SK-N-MC (cell line): ENCODE measurements around the gene ZBTB25.

Source experiments
- DNase-seq: peaks from one replicate; pipeline ENCODE4 v3.0.0-alpha.2; 2011; ENCODE audit warnings: low read depth, low spot score
- H3K27ac ChIP-seq: fragments of 200-600 bp; sonication (generic); 2 replicates; pipeline ENCODE4 v1.5.1; 2016; ENCODE audit warnings: mixed run types
- H3K36me3 ChIP-seq: fragments of 200-600 bp; sonication (generic); 2 replicates; pipeline ENCODE4 v1.6.1; 2017; ENCODE audit warnings: antibody characterized with exemption, low read length, mixed read lengths; ENCODE audit not compliant: insufficient read depth
- H3K4me3 ChIP-seq: fragments of 200-600 bp; sonication (generic); 2 replicates; pipeline ENCODE4 v1.5.1; 2016
- H3K9ac ChIP-seq: fragments of 200-600 bp; sonication (generic); 2 replicates; pipeline ENCODE4 v1.8.0; 2017; ENCODE audit warnings: mixed run types, mixed read lengths; ENCODE audit not compliant: insufficient read length
- H3K9me3 ChIP-seq: fragments of 200-600 bp; sonication (generic); 2 replicates; pipeline ENCODE4 v1.6.1; 2017; ENCODE audit warnings: low read depth, mild to moderate bottlenecking, antibody characterized with exemption, low read length, moderate library complexity, mixed read lengths
- EZH2 ChIP-seq: fragments of 200-600 bp; sonication (generic); IDR thresholded peaks from one replicate; pipeline ENCODE4 v1.6.1; 2017; ENCODE audit warnings: antibody characterized with exemption
- FOXP2 ChIP-seq: optimal IDR thresholded peaks from 2 replicates; pipeline ENCODE3; 2011; ENCODE audit warnings: mild to moderate bottlenecking, moderate library complexity; ENCODE audit not compliant: insufficient read depth; ENCODE audit errors: extremely low read length, control extremely low read depth
- POLR2AphosphoS5 ChIP-seq: IDR thresholded peaks from 2 replicates; pipeline ENCODE4 v1.6.1; 2012; ENCODE audit warnings: mild to moderate bottlenecking, low read depth, low read length, borderline replicate concordance

Gene ZBTB25

DNA sequence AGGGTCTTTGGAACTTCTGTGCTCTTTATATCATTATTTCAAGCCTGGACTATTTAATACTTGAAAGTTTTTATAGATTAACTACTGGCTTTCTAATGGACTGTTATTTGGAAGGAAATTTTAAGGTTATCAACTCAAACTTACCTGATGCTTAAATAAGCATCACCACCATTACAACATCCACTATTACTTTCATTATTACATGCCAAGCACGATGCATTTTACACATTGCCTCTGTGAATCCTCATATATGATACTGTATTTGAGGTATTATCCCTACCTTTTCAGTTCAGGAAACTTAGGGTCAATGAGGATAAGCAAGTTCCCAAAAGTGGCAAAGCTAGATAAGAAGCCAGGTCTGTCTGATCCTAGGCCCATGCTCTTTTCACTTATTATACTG, 13.3 kb upstream of the ZBTB25 start:
- Histone ChIP-seq H3K9ac (no peak overlapping the region), H3K36me3 (peaks cover 5% of the 10 kb centered on the region), H3K27ac (no peak overlapping the region), H3K4me3 (no peak overlapping the region), H3K9me3 (no peaks in the 10 kb centered on the region)
- TF ChIP-seq FOXP2, result no peak
- TF ChIP-seq EZH2, result no peak
- no peak for TF ChIP-seq POLR2AphosphoS5
- DNase-seq, result no peak

DNA sequence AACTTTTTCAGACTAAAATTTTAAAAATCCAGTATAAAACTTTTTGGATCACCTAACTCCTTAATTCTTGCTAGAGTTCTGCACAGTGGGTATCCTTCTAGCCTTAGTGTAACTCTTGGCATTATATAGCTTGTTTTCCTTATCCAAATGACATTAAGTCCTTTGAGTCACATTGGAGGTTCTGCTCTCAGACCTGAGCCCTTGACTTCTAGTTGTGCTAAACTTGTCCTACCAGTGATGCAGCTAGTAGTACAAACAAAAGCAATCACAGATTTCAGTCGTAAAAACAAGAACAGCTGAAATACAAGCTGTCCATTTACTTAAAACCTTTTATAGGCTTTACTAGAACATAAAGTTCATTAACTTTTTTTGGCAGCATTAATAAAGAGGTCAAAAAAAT, 11.4 kb upstream of the ZBTB25 start:
- TF ChIP-seq POLR2AphosphoS5, result no peak
- TF ChIP-seq EZH2, result no peak
- TF ChIP-seq FOXP2, result no peak
- no peak for DNase-seq
- H3K9me3 ChIP-seq, result no peaks in the 10 kb centered on the region
- H3K4me3 ChIP-seq, result no peak overlapping the region
- no peak overlapping the region for H3K27ac ChIP-seq
- H3K36me3 ChIP-seq, result no peaks in the 10 kb centered on the region
- no peak overlapping the region for H3K9ac ChIP-seq

DNA sequence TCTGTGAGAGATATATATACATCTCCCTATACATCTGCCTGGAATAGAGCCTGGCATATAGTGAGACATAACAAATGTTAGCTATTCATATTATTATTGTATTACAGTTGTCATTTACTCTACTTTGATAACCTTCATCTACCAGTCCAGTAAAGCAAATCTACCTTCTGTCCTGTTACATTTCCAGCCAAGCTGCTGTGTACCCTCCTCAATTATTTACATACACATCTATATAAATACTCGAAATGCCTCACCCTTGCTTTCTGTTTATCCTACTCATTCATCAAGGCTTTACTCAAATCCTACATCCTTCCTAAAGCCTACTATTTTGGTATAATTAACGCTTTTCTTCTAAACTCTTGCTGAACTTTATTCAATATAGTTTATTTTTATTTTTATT, 9.6 kb upstream of the ZBTB25 start:
- no peak for DNase-seq
- H3K36me3 ChIP-seq, result no peaks in the 10 kb centered on the region
- H3K9me3 ChIP-seq, result no peaks in the 10 kb centered on the region
- no peak overlapping the region for H3K4me3 ChIP-seq
- no peak overlapping the region for H3K9ac ChIP-seq
- H3K27ac ChIP-seq, result no peak overlapping the region
- TF ChIP-seq EZH2 (no peak), POLR2AphosphoS5 (no peak), FOXP2 (no peak)

DNA sequence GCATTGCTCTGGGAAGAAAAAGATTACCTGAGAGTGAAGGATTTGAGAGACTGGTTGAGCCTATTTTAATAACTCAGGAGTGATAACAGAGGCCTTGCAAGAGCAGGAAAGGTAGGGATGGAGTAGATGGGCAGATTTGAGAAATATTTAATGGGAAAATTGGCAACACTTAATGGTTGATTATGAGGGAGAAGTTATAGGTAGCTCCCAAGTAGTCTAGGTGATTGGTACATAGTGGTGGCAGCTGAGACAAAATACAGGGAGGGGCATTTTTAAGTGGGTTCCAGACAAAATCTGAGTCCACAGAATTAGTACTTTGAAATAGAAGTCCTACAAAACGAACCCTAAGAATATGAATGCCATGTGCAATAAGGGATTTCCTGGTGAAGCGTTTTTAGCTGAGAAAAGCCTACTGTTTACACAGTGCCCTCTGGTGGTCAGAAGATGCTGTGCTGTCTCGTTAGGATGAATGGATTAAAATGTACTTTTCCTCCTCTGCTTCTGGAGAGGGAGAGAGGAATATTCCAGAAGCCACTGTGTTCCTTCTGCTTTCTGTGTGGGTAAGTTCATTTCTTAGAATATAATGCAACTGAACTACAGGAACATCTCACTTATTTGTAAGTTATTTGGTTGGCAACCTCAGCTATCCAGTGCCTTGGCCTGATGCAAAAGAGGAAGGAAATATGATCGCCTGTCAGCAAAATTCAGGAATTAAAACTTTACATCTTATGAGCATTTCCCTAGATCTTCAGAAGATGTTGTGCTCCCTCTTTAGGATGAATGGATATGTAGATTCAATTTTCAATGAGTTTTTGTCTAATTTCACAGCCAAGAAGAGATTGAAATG, 7.4 kb upstream of the ZBTB25 start:
- H3K9ac ChIP-seq, result peak overlapping the region; percentile 39
- DNase-seq, result peak; percentile 68
- no peaks in the 10 kb centered on the region for H3K9me3 ChIP-seq
- no peak for TF ChIP-seq POLR2AphosphoS5
- no peak for TF ChIP-seq FOXP2
- TF ChIP-seq EZH2, result no peak
- no peaks in the 10 kb centered on the region for H3K36me3 ChIP-seq
- H3K4me3 ChIP-seq, result peak overlapping the region; percentile 64
- peak overlapping the region; percentile 81 for H3K27ac ChIP-seq

DNA sequence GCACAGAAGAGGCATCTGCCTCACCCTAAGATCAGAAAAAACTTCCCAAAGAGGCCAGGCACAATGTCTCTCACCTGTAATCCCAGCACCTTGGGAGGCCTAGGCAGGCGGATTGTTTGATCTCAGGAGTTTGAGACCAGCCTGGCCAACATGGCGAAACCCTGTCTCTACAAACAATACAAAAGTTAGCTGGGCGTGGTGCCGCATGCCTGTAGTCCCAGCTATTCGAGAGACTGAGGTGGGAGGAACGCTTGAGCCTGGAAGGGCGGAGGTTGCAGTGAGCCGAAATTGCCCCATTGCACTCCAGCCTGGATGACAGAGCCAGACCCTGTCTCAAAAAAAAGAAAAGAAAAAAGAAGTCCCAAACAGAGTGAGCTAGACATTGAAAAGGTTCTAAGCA, 5.4 kb upstream of the ZBTB25 start:
- Histone ChIP-seq H3K9ac (no peak overlapping the region), H3K36me3 (no peaks in the 10 kb centered on the region), H3K27ac (no peak overlapping the region), H3K9me3 (no peaks in the 10 kb centered on the region), H3K4me3 (no peak overlapping the region)
- no peak for DNase-seq
- TF ChIP-seq EZH2 (no peak), POLR2AphosphoS5 (no peak), FOXP2 (no peak)

DNA sequence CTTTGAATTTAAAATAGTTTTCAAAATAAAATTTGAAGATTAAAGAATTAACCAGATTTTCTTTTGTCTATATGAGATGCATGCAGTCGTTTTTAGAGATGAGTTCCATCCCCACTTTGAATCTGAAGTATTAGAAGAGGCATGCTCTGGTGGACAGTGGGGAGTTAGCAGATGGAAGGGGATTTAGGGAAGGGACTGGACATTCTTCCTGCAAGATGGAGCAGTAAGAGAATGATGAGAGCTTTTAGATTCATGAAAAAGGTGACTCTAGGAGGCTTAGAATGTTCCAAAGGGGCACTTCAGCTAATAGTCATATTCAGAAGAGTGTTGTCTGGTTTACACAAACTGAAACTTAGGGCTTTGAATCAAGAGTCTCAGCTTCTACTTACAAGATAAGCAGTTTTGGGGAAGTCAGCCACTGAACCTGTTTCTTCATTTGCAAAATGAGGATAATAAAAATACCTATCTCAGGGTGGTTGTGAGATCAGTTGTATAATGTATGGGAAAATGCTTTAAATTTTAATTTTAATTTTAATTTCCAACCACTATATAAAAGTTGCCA, 4.7 kb upstream of the ZBTB25 start:
- Histone ChIP-seq H3K36me3 (no peaks in the 10 kb centered on the region), H3K9me3 (no peaks in the 10 kb centered on the region), H3K27ac (no peak overlapping the region), H3K4me3 (no peak overlapping the region), H3K9ac (no peak overlapping the region)
- DNase-seq, result no peak
- TF ChIP-seq POLR2AphosphoS5 (no peak), FOXP2 (no peak), EZH2 (no peak)

DNA sequence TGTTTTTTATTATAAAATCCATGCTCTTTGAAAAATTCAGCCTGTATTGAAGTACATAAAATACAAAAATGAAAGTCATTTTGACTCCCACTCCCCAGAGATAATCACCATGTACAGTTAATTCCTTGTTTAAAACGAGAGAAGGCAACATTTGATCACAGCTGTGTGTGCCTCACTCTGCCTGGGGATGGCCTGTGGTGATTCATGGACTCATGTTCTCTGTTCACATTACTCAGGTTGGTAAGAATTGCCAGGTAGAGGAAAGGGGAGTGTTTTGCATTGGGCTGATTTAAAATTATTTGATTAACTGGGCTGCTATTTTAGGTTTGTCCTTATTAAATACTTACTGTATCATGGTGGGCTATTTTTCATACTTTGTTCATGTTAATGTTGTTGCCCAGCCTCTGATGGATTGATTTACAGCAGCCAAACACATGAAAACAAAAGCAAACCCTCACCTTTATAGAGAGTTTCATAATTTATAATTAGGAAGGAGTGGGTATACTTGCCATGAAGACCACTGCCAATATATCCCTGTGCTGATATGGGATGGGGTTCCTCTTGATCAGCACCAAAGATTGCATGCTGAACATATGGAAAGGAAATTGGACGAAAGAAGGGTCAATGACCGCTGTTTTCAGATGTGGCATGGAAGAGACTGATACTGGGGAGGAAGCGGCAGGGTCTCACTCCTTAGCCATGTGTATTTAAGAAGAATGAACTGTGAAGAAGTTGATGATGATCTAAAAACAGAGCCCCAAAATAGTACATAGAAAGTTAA, 3.9 kb upstream of the ZBTB25 start:
- Histone ChIP-seq H3K9ac (peak overlapping the region; percentile 38), H3K36me3 (no peaks in the 10 kb centered on the region), H3K9me3 (no peaks in the 10 kb centered on the region), H3K4me3 (no peak overlapping the region), H3K27ac (no peak overlapping the region)
- TF ChIP-seq EZH2 (no peak), FOXP2 (no peak), POLR2AphosphoS5 (no peak)
- DNase-seq, result no peak

DNA sequence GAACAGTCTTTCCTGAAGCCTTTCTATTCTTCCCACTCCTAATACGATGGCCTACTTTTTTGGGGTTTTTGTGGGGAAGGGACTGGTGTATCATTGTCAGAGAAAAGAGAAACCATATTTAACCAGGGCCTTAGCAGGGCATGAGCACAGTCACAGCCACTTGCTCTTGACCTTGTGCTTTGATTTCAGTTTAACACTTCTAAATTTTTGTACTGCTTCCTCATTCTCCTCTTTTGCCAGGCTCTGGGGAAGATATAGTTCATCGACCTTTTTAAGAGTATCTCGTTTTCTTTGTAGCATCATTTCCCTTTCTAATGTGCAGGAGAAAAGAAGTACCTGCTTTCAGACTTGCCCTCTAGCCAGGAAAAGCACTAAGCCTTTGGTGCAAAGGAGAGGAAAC, 3.1 kb upstream of the ZBTB25 start:
- H3K9ac ChIP-seq, result peak overlapping the region; percentile 38
- TF ChIP-seq FOXP2 (no peak), POLR2AphosphoS5 (no peak), EZH2 (no peak)
- DNase-seq, result no peak
- H3K9me3 ChIP-seq, result no peaks in the 10 kb centered on the region
- no peak overlapping the region; the same call in 1 of the 2 replicates for H3K27ac ChIP-seq
- no peaks in the 10 kb centered on the region for H3K36me3 ChIP-seq
- peak overlapping the region; percentile 20 for H3K4me3 ChIP-seq
